GM12875 (cell line): ENCODE results near the gene NXPH4.

Experiments
- H3K4me3 ChIP-seq: one replicate; pipeline ENCODE4 v1.5.1; 2011; ENCODE audit warnings: low read depth, low read length, control low read depth
- TF ChIP-seq, protein P1 (sequence below): IDR thresholded peaks from 2 replicates; pipeline ENCODE4 v1.5.1; 2011; ENCODE audit warnings: low read depth, mild to moderate bottlenecking, control low read depth, inconsistent platforms, low read length, moderate library complexity, borderline replicate concordance; ENCODE audit not compliant: insufficient read depth

NXPH4 gene

DNA sequence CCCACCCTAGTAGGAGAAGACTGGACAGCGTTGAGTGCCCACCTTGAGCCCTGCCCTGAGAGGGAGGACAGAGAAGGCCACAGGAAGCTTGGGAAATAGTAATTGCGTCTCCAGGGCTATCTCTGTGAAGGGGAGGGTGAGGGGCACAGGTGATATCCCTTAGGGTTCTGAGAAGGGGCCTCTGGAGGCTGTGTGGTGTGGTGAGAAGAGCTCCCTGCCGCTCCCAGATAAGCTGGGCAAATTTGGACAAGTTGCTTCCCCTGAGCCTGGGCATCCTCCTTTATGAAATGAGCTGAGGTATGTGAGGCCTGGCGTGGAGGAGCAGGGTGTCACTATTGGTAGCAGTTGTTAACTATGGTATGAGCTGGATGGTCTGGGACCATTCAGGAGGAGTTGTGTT is 45.7 kb upstream of the NXPH4 start:
- H3K4me3 ChIP-seq = no peak overlapping the region
- TF ChIP-seq, protein P1, sequence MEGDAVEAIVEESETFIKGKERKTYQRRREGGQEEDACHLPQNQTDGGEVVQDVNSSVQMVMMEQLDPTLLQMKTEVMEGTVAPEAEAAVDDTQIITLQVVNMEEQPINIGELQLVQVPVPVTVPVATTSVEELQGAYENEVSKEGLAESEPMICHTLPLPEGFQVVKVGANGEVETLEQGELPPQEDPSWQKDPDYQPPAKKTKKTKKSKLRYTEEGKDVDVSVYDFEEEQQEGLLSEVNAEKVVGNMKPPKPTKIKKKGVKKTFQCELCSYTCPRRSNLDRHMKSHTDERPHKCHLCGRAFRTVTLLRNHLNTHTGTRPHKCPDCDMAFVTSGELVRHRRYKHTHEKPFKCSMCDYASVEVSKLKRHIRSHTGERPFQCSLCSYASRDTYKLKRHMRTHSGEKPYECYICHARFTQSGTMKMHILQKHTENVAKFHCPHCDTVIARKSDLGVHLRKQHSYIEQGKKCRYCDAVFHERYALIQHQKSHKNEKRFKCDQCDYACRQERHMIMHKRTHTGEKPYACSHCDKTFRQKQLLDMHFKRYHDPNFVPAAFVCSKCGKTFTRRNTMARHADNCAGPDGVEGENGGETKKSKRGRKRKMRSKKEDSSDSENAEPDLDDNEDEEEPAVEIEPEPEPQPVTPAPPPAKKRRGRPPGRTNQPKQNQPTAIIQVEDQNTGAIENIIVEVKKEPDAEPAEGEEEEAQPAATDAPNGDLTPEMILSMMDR = no peak

DNA sequence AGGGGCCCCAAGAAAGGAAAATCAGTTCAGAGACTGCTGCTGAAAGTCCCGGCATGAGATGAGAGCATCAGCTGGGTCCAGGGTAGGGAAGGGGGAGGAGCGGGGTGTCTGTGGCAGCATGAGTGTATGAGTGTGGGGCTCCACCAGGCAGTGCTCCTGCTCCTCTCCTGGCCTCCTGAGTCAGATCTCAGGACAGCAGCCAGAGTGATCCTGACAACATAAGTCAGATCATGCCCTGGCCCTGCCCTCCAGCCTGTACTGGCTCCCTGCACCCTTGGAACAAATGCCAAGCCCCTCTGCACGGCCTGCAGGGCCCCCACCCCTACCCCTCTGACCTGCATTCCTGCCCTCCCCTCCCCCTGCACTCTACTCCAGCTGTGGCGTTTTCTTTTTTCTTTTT is 44.9 kb upstream of the NXPH4 start:
- TF ChIP-seq, protein P1 = no peak
- H3K4me3 ChIP-seq = no peak overlapping the region

DNA sequence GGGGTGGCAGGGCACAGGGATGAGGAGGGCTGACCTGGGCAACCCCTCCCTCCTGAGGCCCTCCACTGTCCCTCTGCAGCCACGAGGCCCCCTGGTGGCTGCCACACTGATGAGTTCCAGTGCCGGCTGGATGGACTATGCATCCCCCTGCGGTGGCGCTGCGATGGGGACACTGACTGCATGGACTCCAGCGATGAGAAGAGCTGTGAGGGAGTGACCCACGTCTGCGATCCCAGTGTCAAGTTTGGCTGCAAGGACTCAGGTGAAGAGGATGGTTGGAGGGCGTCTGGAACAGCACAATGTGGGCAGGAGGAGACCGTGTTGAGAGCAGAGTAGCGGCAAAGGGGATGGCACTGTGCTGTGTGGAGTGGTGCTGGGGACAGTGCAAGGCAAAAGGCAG is 43.5 kb upstream of the NXPH4 start:
- TF ChIP-seq, protein P1 = peak; percentile 66; the same call in 1 of the 2 replicates
- no peak overlapping the region for H3K4me3 ChIP-seq

DNA sequence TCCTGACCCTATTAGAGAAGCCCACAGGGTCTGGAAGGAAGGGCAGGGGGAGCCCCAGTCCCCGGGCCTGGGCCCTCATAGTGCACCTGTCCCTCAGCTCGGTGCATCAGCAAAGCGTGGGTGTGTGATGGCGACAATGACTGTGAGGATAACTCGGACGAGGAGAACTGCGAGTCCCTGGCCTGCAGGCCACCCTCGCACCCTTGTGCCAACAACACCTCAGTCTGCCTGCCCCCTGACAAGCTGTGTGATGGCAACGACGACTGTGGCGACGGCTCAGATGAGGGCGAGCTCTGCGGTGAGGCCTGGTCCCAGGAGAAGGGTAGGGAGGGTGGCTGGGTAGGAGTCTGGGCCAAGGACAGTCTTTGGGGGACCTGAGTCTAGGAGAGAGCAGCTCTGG is 42.9 kb upstream of the NXPH4 start:
- no peak overlapping the region for H3K4me3 ChIP-seq
- TF ChIP-seq, protein P1 = no peak

DNA sequence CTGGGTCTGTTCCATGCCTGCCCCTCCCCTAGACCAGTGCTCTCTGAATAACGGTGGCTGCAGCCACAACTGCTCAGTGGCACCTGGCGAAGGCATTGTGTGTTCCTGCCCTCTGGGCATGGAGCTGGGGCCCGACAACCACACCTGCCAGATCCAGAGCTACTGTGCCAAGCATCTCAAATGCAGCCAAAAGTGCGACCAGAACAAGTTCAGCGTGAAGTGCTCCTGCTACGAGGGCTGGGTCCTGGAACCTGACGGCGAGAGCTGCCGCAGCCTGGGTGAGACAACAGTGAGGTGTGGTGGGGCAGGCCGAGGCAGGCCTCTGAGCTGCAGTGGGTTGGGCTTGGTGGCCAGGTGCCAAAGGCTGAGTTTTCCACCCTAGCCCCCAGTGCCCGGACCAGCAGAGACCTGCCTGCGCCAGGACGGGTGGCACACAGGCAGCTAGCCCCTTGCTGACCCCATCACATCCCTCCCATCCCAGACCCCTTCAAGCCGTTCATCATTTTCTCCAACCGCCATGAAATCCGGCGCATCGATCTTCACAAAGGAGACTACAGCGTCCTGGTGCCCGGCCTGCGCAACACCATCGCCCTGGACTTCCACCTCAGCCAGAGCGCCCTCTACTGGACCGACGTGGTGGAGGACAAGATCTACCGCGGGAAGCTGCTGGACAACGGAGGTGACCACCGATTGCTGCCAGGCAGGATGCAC is 41.0 kb upstream of the NXPH4 start:
- TF ChIP-seq, protein P1 = peak; percentile 72
- no peak overlapping the region for H3K4me3 ChIP-seq

DNA sequence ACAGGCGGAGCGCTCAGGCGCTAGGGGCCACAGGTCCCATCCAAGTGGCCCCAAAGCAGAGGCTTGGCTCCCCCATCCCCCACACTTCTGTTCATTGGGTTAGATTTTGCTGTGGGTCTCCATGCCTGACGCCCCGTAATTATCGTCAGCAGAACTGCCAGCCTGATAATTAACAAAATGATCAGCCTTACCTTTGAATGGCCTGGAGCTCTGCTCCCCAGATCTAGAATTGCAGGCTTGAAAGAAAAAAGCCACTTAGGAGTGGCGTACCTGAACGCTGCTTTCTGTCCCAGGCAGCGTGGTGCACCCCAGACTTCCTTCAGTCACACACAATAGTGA is 40.5 kb upstream of the NXPH4 start:
- TF ChIP-seq, protein P1 = no peak
- H3K4me3 ChIP-seq = no peak overlapping the region

DNA sequence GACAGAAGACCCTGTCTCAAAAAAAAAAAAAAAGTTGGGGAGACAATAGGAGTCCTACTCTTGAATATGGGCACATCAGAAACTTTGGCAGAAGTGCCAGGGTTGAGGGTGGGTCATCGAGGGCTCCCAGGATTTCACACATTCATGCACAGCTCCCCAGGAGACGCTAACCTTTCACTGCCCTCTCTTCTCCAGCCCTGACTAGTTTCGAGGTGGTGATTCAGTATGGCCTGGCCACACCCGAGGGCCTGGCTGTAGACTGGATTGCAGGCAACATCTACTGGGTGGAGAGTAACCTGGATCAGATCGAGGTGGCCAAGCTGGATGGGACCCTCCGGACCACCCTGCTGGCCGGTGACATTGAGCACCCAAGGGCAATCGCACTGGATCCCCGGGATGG is 39.7 kb upstream of the NXPH4 start:
- no peak overlapping the region for H3K4me3 ChIP-seq
- TF ChIP-seq, protein P1 = no peak
